Esophagus squamous epithelium (tissue), 4 donors: ENCODE measurements around the gene BACH2.
"Not testable (repeated sequence)": the region's sequence is repeated elsewhere in the genome, so short reads cannot be mapped to it uniquely, and the experiment has no call there.

Experiments
- POLR2A ChIP-seq, 4 donors: fragments of 450-650 bp; IDR thresholded peaks; one replicate each; pipeline ENCODE4 v1.6.1; 2017; ENCODE audit warnings: antibody characterized with exemption in 4 of 4, mild to moderate bottlenecking in 4 of 4, moderate library complexity in 3 of 4
- TF ChIP-seq, protein P1 (sequence below), 6 experiments: fragments of 450-650 bp in 4 of 6; fragments of 200-600 bp in 2 of 6; sonication (generic) in 2 of 6; IDR thresholded peaks; one replicate each; pipeline ENCODE4 v1.5.1; 2016 to 2019; ENCODE audit warnings: antibody characterized with exemption in 6 of 6, mild to moderate bottlenecking in 4 of 6, moderate library complexity in 4 of 6

DNA sequence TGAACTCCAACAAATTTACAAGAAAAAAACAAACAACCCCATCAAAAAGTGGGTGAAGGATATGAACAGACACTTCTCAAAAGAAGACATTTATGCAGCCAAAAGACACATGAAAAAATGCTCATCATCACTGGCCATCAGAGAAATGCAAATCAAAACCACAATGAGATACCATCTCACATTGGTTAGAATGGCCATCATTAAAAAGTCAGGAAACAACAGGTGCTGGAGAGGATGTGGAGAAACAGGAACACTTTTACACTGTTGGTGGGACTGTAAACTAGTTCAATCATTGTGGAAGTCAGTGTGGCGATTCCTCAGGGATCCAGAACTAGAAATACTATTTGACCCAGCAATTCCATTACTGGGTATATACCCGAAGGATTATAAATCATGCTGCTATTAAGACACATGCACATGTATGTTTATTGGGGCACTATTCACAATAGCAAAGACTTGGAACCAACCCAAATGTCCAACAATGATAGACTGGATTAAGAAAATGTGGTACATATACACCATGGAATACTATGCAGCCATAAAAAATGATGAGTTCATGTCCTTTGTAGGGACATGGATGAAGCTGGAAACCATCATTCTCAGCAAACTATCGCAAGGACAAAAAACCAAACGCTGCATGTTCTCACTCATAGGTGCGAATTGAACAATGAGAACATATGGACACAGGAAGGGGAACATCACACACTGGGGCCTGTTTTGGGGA is 264.0 kb downstream of the BACH2 start:
- TF ChIP-seq, protein P1, sequence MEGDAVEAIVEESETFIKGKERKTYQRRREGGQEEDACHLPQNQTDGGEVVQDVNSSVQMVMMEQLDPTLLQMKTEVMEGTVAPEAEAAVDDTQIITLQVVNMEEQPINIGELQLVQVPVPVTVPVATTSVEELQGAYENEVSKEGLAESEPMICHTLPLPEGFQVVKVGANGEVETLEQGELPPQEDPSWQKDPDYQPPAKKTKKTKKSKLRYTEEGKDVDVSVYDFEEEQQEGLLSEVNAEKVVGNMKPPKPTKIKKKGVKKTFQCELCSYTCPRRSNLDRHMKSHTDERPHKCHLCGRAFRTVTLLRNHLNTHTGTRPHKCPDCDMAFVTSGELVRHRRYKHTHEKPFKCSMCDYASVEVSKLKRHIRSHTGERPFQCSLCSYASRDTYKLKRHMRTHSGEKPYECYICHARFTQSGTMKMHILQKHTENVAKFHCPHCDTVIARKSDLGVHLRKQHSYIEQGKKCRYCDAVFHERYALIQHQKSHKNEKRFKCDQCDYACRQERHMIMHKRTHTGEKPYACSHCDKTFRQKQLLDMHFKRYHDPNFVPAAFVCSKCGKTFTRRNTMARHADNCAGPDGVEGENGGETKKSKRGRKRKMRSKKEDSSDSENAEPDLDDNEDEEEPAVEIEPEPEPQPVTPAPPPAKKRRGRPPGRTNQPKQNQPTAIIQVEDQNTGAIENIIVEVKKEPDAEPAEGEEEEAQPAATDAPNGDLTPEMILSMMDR (IDR thresholded peaks at IDR 0.05) = not testable (repeated sequence)
- not testable (repeated sequence) for TF ChIP-seq POLR2A (IDR thresholded peaks at IDR 0.05)
